ENCODE measurements around the gene KRT6C.
"Not testable (repeated sequence)": the region's sequence is repeated elsewhere in the genome, so short reads cannot be mapped to it uniquely, and the experiment has no call there.

KRT6C gene

DNA sequence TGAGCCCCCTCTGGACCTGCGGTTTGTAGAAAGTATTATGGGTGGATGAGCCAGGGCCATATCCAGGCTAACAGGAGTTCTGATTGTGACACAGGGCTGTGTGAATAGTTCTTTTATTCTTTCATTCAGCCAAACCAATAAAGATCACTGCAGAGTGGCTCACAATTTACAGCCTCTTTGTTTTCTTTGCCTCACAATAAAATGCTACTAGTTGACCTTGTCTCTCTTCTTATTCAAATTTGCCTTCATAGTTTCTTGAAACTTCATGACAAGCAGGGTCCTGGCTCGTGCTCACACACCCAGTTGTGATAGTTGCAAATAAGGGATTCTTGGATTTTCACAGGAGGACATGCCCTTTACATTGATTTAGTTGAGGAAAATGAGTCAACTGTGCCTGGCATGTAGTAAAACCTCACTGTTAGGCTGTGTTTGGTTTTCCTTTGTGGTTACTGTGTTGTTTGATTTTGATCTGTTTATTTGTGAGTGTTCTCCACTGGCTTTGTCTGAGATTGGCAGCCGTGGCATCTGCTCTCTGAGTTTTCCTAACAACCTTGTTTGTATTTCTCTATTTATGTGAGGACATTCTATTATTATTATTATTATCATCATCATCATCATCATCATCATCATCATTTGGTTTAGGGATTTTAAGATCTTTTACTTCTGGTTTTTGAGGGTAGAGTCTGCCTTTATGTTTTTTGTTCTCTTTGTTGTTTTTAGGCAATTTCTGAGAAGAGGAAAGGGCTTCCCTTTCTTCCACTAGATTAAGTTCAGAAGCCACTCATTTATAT lies 19.0 kb downstream of the KRT6C start:
- DNase-seq = no peak

DNA sequence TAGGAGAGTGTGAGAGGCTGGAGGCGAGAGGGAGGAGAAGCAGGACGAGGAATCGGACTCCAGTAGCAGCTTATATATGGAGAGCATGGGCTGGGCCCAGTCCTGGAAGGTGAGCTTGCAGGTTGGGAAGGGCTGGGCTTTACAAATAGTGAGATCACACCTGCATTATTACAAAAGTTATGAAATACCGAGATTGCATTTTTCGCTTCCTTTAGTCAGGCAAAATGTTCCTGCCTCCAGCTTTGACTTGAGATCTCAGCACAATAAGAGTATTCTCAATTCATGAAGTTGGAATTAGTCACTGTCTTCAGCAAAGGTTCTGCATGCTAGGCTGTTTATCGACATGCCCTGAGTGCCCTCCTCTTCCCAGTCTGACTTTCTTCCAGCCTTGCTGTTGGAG lies 21.5 kb downstream of the KRT6C start, which contains the start of gene KRT6B:
KRT6B (minus strand) TSS at position 46 of the 400 bp plus-strand sequence. CDS start 68 bp downstream, outside the sequence.
- no peak for DNase-seq

DNA sequence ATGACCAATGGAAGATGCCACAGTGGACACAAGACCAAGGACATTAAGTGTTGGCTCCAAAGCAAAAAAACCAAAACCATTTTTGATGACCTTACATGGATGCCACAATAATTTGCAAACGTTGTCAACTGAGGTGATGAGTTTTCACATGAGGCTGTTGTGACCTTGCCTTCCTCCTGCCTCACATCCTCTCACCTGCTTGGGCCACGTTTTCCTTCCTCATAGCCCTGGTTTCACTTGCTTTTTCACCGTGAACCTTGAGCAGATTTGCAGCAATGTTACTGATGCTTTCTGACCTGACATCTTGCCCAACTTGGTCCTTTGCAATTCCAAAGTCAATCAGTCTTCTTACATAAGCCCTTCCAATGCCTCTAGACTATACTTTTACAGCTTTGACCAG lies 25.4 kb downstream of the KRT6C start:
- DNase-seq = no peak

- DNase-seq = not testable (repeated sequence)
Measured at GRCh38 chr12:52447196-52447595, 26.4 kb downstream of the KRT6C start.

DNA sequence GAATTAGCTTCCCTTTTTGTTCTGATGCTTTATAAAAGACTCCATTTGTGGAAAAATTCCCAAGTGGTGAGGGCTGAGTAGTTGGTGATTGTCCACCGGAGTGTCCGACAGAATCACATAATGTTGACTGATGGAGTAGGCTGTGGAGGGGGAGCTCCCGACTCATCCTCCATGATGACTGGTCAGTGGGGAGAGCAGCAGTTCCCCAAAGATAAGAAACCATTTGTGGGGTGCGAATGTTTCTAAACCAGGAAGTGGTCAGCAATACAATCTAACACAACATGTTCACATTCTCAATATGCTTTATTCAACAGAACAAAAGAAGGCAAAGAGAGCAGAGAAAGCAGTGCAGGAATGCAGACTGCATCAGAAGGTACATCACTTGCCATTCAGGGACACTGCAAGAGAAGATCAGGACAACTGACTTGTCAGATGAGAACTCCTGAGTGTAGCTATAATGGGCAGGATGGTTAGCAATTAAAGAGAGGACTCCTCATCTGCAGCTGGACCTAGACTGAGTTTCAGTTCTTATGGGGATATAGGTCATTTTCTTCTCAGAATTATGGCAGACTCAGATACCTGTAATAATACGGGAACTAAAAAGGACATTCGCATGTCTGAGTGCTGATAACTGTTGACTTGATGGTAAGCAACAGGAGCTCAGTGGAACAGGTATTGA lies 27.1 kb downstream of the KRT6C start:
- DNase-seq = no peak

- no peak for DNase-seq
Measured at GRCh38 chr12:52445876-52446275, 27.7 kb downstream of the KRT6C start.

- DNase-seq = no peak
Measured at GRCh38 chr12:52444647-52445595, 28.7 kb downstream of the KRT6C start.

GRCh38 chr12:52443966-52444365 lies 29.6 kb downstream of the KRT6C start:
- DNase-seq = no peak

DNA sequence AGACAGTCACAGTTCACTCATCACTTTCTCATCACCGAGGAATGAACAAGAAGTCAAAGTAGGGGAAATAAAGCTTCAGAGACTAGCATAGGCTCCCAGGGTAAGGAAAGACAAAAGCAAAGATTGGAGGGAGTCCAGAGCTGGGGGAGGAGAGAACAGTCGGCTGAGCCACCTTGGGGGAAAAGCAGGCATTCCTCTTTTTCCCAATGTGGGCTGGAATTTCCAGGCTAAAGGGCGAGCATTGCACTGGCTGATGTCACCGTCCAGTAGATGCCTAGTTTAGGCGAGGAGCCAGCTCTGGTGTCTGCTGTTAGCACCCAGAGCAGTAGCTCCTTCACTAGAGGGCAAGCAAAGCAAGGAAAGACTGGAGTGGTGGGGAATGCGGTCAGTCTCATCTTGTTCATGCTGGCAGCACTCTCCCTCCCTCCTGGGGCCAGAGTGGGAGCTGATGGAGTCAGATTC lies 31.0 kb downstream of the KRT6C start:
- DNase-seq = peak; percentile 63

DNA sequence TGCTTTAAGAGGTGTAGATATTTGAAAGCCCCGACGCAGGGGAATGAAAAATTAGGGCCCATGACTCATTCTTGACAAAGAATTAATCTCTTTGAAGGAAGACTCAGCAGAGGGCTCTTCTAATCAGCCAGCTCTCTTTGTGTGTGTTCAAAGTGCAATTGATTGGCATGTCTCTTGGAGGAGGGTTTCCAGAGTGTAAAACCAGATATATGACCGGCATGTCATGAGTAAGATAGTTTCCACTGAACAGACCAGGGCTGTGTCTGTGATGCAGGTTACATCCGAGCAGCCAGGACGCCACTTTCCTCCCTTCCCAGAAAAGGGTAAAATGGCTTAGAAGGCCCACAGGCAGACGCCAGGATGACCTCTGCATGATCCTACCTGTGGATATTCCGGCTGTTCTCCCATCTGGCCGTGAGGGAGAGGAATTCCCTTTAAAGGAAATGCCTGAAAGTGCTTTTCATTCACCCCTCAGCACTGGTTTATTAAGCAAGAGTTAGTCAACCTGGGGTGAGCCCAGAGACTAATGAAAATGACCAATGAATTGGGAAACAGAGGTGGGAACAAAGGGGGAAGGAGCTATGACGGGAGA lies 32.2 kb downstream of the KRT6C start:
- DNase-seq = no peak

GRCh38 chr12:52440821-52441319 lies 32.7 kb downstream of the KRT6C start:
- no peak for DNase-seq

DNA sequence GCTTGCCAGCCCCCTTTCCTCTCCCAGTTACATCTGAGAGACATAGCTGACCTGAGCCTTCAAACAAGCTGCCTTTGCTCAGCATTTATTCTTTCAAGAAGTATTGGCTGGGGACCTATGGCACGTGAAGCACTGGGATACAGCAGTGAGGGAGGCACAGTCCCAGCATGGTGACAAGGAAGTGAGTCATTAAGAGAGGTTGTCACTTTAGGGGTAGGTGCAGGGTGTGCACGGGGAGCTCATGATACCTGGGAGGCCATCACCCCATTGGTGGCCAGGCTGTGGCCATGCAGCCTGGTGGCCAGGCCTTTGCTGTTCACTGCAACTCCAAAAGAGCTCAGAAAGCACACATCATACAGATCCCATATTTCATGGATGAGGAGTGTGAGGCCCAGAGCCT lies 33.8 kb downstream of the KRT6C start:
- no peak for DNase-seq

DNA sequence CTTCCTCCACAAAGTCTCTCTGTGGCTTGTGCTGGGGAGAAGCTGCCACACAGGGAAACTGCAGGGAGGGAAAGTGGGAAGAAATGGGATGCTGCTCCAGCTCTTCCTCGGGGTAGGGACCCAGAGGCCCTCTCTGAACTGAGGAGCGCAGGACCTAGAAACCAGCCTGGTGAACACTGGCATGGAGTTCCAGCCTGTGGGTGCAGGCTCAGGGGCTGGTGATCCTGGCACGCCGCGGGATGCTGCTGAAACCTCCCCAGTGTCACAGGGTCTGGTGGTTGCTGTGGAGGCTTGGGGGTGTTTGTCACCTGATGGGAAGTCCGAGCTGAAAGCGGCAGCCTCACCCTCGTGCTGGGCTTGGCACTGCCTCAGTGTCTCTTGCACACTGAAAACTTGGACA lies 34.2 kb downstream of the KRT6C start:
- no peak for DNase-seq

- DNase-seq = no peak
Measured at GRCh38 chr12:52438305-52439301, 35.0 kb downstream of the KRT6C start.

DNA sequence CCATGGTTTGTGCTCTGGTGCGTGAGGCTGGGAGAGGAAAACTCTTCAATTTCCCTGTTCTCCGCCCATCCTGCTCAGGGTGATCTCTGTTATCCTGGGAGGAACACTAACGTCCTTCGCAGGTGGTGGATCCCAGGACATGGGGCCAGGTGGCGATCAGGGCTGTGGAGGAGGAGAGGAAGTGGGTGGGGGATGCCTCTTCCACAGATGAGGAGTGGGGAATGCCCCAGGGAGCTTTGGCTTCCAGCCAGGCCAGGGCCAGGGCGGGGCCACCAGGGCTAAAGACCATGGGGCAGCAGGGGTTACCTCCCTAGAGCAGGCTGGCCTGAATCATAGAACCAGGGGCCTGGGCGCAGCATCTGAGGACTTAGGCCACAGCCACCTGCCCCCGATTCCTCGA lies 36.1 kb downstream of the KRT6C start:
- DNase-seq = no peak

- DNase-seq = no peak
Measured at GRCh38 chr12:52436828-52437474, 36.7 kb downstream of the KRT6C start.

- no peak for DNase-seq
Measured at GRCh38 chr12:52436000-52436827, 37.4 kb downstream of the KRT6C start.

- DNase-seq = no peak
Measured at GRCh38 chr12:52435659-52435999, 38.0 kb downstream of the KRT6C start.

DNA sequence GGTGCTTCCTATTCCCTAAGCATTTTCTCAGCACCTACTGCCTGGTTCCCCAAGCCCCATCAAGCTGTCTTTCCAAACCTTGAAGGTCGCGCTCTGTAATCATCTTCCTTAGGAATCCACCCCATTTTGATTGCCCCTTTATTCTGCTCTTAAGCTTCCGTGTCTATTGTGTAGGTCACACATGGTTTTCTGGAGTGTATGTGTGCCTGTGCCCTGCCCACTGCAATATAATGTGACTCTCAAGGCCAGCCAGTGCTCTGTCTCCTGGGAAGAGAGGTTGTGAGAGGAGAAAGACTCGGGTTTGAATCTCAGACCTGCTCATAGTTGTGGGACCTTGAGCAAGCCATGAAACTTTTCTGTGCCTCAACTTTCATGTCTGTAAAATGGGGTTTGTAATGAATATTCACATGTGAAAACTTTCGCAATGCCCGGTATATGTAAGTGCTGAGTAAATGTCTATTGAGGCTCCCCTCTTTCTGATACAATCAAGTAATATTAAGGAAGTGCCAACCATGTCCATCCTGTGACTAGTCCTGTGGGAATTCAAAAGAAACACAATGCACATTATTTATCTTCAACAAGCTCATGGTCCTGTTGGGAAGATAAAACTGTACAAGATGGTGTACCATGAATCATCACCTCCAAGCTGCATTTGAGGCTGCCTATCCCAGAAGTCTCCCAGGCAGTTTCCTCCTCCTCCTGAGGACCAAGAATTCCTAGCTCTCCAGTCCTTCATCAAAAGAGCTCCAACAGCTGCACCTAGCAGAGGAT lies 38.7 kb downstream of the KRT6C start:
- no peak for DNase-seq
